WTC11 (cell line): ENCODE data around the gene DYNC1I1. TPM values are rescaled to one million over a fixed set of nuclear protein-coding genes. Genes with fewer than 3 reads are reported as not detected.

Source experiments
- ATAC-seq: fragments of 200-7000 bp; cut with Tn5 transposase; 2 replicates; pipeline ENCODE4 v1.10.0; 2021; ENCODE audit warnings: mild to moderate bottlenecking, moderate library complexity
- CTCF ChIA-PET: fragments of 300-600 bp; sonication (Branson Sonifier 250); formaldehyde crosslinking; loops from one replicate; lab custom pipeline; 2021; ENCODE audit warnings: antibody characterized with exemption; lab: Charles Lee
- POLR2A ChIA-PET: fragments of 350-600 bp; sonication (Branson Sonifier 250); formaldehyde crosslinking; loops from one replicate; lab custom pipeline; 2021; ENCODE audit warnings: antibody characterized with exemption; lab: Charles Lee
- DNase-seq: peaks from one replicate; pipeline ENCODE4 v3.0.0; 2021; ENCODE audit warnings: low spot score
- H3K27ac Mint-ChIP-seq: 2 replicates; pipeline ENCODE4 v1.8.0; 2021; ENCODE audit warnings: mixed read lengths
- H3K27me3 Mint-ChIP-seq: 2 replicates; pipeline ENCODE4 v1.8.0; 2021; ENCODE audit warnings: low read depth, mild to moderate bottlenecking, moderate library complexity, mixed read lengths
- H3K36me3 Mint-ChIP-seq: 2 replicates; pipeline ENCODE4 v1.8.0; 2021; ENCODE audit warnings: mixed read lengths
- H3K4me1 Mint-ChIP-seq: 2 replicates; pipeline ENCODE4 v1.8.0; 2022; ENCODE audit warnings: mixed read lengths
- H3K4me3 Mint-ChIP-seq: 2 replicates; pipeline ENCODE4 v1.8.0; 2021; ENCODE audit warnings: mild to moderate bottlenecking, moderate library complexity, mixed read lengths
- H3K9me3 Mint-ChIP-seq: 2 replicates; pipeline ENCODE4 v1.8.0; 2021; ENCODE audit warnings: mixed read lengths
- EMX1 ChIP-seq: fragments of 250-450 bp; sonication (Bioruptor Pico); IDR thresholded peaks from 2 replicates; pipeline ENCODE4 v1.8.0; 2021; ENCODE audit warnings: mild to moderate bottlenecking
- NFE2L1 ChIP-seq: sonication (generic); formaldehyde crosslinking; IDR thresholded peaks from 2 replicates; pipeline ENCODE4 v1.8.1; 2023; ENCODE audit warnings: missing genetic modification reagents
- NR1H2 ChIP-seq: sonication (generic); formaldehyde crosslinking; IDR thresholded peaks from 2 replicates; pipeline ENCODE4 v1.9.0; 2021; ENCODE audit warnings: mild to moderate bottlenecking, moderate library complexity, missing genetic modification reagents
- OVOL2 ChIP-seq: fragments of 250-450 bp; sonication (Bioruptor Pico); IDR thresholded peaks from 2 replicates; pipeline ENCODE4 v1.9.0; 2021; ENCODE audit warnings: mild to moderate bottlenecking, borderline replicate concordance
- TCF7 ChIP-seq: sonication (generic); formaldehyde crosslinking; IDR thresholded peaks from 2 replicates; pipeline ENCODE4 v1.8.0; 2022; ENCODE audit warnings: mild to moderate bottlenecking, low read depth, missing genetic modification reagents, moderate library complexity
- TEAD4 ChIP-seq: sonication (generic); formaldehyde crosslinking; IDR thresholded peaks from 2 replicates; pipeline ENCODE4 v1.8.0; 2022; ENCODE audit warnings: mild to moderate bottlenecking, missing genetic modification reagents
- ZNF219 ChIP-seq: sonication (generic); formaldehyde crosslinking; IDR thresholded peaks from 2 replicates; pipeline ENCODE4 v1.8.0; 2023; ENCODE audit warnings: missing genetic modification reagents, mild to moderate bottlenecking, borderline replicate concordance
- ZNF416 ChIP-seq: fragments of 250-450 bp; sonication (Bioruptor Pico); IDR thresholded peaks from 2 replicates; pipeline ENCODE4 v1.9.0; 2021; ENCODE audit warnings: mild to moderate bottlenecking, inconsistent platforms
- total RNA-seq: library from RNA; stranded (reverse); gene quantifications from 3 replicates; pipeline ENCODE4 v1.2.3, GENCODE V29; 2021
- TF ChIP-seq, protein P1 (sequence below): sonication (generic); formaldehyde crosslinking; IDR thresholded peaks from 2 replicates; pipeline ENCODE4 v1.8.0; 2022; ENCODE audit warnings: mild to moderate bottlenecking, missing genetic modification reagents
- TF ChIP-seq, protein P2 (sequence below): fragments of 250-450 bp; sonication (Bioruptor Pico); conservative IDR thresholded peaks from 2 replicates; pipeline ENCODE4 v1.9.0; 2021; ENCODE audit warnings: mild to moderate bottlenecking
- TF ChIP-seq, protein P3 (sequence below): fragments of 250-450 bp; sonication (Bioruptor Pico); IDR thresholded peaks from 2 replicates; pipeline ENCODE4 v1.9.0; 2021; ENCODE audit warnings: mild to moderate bottlenecking, borderline replicate concordance
- TF ChIP-seq, protein P4 (sequence below): fragments of 250-450 bp; sonication (Bioruptor Pico); IDR thresholded peaks from 2 replicates; pipeline ENCODE4 v1.9.0; 2021; ENCODE audit warnings: moderate library complexity, mild to moderate bottlenecking, inconsistent platforms, borderline replicate concordance
- TF ChIP-seq, protein P5 (sequence below): sonication (generic); formaldehyde crosslinking; conservative IDR thresholded peaks from 2 replicates; pipeline ENCODE4 v1.8.1; 2023; ENCODE audit warnings: mild to moderate bottlenecking, low read depth, missing genetic modification reagents, moderate library complexity
- TF ChIP-seq, protein P6 (sequence below): sonication (generic); formaldehyde crosslinking; IDR thresholded peaks from 2 replicates; pipeline ENCODE4 v1.8.1; 2023; ENCODE audit warnings: mild to moderate bottlenecking, missing genetic modification reagents, moderate library complexity

DYNC1I1 gene
- total RNA-seq, 1 experiment from 2014 or later, result 2.8 TPM

DNA sequence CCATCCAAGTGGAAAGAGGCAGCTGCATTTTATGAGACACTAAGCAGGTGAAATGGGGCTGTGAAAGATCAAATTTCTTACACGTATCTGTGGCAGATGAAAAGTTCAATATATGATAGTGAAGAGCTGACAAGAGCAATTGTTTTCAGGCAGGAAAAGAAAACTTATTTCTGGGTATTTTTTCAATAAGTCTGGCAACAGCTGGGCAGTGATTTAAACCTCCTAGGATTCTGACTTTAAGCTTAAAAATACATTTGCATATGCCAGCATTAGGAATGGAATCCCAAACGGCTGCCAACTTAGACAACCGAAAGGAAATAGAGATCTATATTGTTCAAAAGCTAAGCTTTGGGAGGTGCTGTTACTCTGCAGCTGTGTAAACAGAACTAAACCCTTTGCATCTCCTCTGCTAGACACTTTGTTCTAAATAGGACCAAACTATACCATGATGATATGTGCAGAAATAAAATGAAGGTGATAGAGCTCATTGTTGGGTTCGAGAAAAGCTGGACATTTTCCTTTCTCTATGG is 26.1 kb downstream of the DYNC1I1 start:
- Mint-ChIP-seq H3K4me3 (no peak overlapping the region), H3K9me3 (peaks cover 4% of the 10 kb centered on the region), H3K4me1 (peaks cover 11% of the 10 kb centered on the region), H3K27ac (no peak overlapping the region), H3K36me3 (no peaks in the 10 kb centered on the region), H3K27me3 (peaks cover 29% of the 10 kb centered on the region)
- TF ChIP-seq, protein P1, sequence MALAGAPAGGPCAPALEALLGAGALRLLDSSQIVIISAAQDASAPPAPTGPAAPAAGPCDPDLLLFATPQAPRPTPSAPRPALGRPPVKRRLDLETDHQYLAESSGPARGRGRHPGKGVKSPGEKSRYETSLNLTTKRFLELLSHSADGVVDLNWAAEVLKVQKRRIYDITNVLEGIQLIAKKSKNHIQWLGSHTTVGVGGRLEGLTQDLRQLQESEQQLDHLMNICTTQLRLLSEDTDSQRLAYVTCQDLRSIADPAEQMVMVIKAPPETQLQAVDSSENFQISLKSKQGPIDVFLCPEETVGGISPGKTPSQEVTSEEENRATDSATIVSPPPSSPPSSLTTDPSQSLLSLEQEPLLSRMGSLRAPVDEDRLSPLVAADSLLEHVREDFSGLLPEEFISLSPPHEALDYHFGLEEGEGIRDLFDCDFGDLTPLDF (CRISPR knock-in tag), result no peak
- no peak for TF ChIP-seq TEAD4 (CRISPR knock-in tag)
- TF ChIP-seq EMX1 (CRISPR knock-in tag), result no peak
- no peak for TF ChIP-seq OVOL2 (CRISPR knock-in tag)
- no peak for TF ChIP-seq TCF7
- no peak for TF ChIP-seq NR1H2
- TF ChIP-seq, protein P2, sequence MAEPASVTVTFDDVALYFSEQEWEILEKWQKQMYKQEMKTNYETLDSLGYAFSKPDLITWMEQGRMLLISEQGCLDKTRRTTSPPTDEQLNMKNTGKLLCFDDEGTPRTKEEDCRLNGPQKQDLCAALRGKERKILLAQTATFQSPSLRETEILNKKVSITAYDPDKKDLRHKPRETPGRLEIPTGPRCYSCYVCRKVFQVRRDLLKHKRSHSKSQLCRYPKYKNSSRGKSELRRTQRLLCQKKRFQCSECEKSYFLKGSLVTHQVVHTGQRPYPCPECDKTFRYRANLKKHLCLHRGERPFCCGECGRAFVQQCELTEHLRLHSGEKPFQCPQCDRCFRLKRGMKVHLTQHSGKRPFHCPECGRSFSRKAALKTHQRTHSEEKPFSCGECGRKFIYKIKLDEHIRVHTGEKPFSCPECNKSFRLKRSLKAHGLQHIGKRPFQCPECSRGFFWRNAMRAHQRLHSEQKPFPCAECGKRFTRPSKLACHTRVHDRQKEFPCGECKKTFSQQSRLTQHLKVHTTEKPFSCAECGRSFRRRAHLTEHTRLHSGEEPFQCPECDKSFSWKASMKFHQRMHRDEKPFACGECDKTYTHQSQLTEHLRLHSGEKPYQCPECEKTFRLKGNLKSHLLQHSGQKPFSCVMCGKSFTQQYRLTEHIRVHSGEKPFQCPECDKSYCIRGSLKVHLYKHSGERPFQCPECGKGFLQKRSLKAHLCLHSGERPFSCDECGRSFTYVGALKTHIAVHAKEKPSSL (CRISPR knock-in tag), result no peak
- TF ChIP-seq, protein P3, sequence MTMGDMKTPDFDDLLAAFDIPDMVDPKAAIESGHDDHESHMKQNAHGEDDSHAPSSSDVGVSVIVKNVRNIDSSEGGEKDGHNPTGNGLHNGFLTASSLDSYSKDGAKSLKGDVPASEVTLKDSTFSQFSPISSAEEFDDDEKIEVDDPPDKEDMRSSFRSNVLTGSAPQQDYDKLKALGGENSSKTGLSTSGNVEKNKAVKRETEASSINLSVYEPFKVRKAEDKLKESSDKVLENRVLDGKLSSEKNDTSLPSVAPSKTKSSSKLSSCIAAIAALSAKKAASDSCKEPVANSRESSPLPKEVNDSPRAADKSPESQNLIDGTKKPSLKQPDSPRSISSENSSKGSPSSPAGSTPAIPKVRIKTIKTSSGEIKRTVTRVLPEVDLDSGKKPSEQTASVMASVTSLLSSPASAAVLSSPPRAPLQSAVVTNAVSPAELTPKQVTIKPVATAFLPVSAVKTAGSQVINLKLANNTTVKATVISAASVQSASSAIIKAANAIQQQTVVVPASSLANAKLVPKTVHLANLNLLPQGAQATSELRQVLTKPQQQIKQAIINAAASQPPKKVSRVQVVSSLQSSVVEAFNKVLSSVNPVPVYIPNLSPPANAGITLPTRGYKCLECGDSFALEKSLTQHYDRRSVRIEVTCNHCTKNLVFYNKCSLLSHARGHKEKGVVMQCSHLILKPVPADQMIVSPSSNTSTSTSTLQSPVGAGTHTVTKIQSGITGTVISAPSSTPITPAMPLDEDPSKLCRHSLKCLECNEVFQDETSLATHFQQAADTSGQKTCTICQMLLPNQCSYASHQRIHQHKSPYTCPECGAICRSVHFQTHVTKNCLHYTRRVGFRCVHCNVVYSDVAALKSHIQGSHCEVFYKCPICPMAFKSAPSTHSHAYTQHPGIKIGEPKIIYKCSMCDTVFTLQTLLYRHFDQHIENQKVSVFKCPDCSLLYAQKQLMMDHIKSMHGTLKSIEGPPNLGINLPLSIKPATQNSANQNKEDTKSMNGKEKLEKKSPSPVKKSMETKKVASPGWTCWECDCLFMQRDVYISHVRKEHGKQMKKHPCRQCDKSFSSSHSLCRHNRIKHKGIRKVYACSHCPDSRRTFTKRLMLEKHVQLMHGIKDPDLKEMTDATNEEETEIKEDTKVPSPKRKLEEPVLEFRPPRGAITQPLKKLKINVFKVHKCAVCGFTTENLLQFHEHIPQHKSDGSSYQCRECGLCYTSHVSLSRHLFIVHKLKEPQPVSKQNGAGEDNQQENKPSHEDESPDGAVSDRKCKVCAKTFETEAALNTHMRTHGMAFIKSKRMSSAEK (CRISPR knock-in tag), result no peak
- TF ChIP-seq, protein P4, sequence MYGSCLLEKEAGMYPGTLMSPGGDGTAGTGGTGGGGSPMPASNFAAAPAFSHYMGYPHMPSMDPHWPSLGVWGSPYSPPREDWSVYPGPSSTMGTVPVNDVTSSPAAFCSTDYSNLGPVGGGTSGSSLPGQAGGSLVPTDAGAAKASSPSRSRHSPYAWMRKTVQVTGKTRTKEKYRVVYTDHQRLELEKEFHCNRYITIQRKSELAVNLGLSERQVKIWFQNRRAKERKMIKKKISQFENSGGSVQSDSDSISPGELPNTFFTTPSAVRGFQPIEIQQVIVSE (CRISPR knock-in tag), result no peak
- TF ChIP-seq, protein P5, sequence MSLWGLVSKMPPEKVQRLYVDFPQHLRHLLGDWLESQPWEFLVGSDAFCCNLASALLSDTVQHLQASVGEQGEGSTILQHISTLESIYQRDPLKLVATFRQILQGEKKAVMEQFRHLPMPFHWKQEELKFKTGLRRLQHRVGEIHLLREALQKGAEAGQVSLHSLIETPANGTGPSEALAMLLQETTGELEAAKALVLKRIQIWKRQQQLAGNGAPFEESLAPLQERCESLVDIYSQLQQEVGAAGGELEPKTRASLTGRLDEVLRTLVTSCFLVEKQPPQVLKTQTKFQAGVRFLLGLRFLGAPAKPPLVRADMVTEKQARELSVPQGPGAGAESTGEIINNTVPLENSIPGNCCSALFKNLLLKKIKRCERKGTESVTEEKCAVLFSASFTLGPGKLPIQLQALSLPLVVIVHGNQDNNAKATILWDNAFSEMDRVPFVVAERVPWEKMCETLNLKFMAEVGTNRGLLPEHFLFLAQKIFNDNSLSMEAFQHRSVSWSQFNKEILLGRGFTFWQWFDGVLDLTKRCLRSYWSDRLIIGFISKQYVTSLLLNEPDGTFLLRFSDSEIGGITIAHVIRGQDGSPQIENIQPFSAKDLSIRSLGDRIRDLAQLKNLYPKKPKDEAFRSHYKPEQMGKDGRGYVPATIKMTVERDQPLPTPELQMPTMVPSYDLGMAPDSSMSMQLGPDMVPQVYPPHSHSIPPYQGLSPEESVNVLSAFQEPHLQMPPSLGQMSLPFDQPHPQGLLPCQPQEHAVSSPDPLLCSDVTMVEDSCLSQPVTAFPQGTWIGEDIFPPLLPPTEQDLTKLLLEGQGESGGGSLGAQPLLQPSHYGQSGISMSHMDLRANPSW, result no peak
- no peak for TF ChIP-seq ZNF219 (CRISPR knock-in tag)
- TF ChIP-seq, protein P6, sequence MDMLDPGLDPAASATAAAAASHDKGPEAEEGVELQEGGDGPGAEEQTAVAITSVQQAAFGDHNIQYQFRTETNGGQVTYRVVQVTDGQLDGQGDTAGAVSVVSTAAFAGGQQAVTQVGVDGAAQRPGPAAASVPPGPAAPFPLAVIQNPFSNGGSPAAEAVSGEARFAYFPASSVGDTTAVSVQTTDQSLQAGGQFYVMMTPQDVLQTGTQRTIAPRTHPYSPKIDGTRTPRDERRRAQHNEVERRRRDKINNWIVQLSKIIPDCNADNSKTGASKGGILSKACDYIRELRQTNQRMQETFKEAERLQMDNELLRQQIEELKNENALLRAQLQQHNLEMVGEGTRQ (CRISPR knock-in tag), result no peak
- no peak for TF ChIP-seq ZNF416 (CRISPR knock-in tag)
- no peak for TF ChIP-seq NFE2L1
- ATAC-seq (no peak), DNase-seq (no peak)
- CTCF ChIA-PET, result interaction anchor here (1.2 to 3.8 kb wide), 4 partner anchors 43 to 109 kb away, joined by 3 to 26 read pairs (median 4); no protein-coding TSS in a partner anchor
- POLR2A ChIA-PET, result no interaction called here
